A549 (cell line): ENCODE data around the gene HAND1. TPM values are rescaled to one million over a fixed set of nuclear protein-coding genes. Genes with fewer than 3 reads are reported as not detected.

Source experiments
- ATAC-seq, 2 experiments: fragments of 200-7000 bp in 1 of 2; fragments of >200 bp in 1 of 2; cut with Nextera tagmentation in 1 of 2; cut with Tn5 transposase in 1 of 2; 3 replicates each; pipeline versions ENCODE4 v1.8.0 to v1.9.1; 2018 to 2020; ENCODE audit warnings: mild to moderate bottlenecking in 1 of 2, moderate library complexity in 1 of 2
- CTCF ChIA-PET: fragments of 300-600 bp; sonication (Branson Sonifier 250); formaldehyde crosslinking; extraction: SDS; loops from one replicate; lab custom pipeline; 2021; ENCODE audit warnings: antibody characterized with exemption, inconsistent platforms; lab: Yijun Ruan, JAX
- POLR2A ChIA-PET: fragments of 350-600 bp; formaldehyde crosslinking; extraction: SDS; loops from one replicate; lab custom pipeline; 2021; ENCODE audit warnings: antibody characterized with exemption, inconsistent platforms; lab: Yijun Ruan, JAX
- DNase-seq, 2 experiments: peaks; one replicate each; pipeline versions ENCODE4 v3.0.0 to v3.0.0-alpha.2; 2011 to 2016; ENCODE audit warnings: low read depth in 1 of 2, low spot score in 1 of 2
- FAIRE-seq: peaks from 2 replicates; lab custom pipeline; 2011; peaks lifted over from hg19 to GRCh38; lab: Jason Lieb, UNC
- H3K27ac ChIP-seq, 2 experiments: fragments of >200 bp; sonication (Bioruptor Twin); formaldehyde crosslinking; 3 replicates each; pipeline ENCODE4 v1.5.1; 2016 to 2017
- H3K4me1 ChIP-seq: fragments of >200 bp; sonication (Bioruptor Twin); formaldehyde crosslinking; 3 replicates; pipeline ENCODE4 v1.6.1; 2016
- H3K4me2 ChIP-seq: fragments of >200 bp; sonication (Bioruptor Twin); formaldehyde crosslinking; 3 replicates; pipeline ENCODE4 v1.6.1; 2016
- H3K4me3 ChIP-seq: fragments of >200 bp; sonication (Bioruptor Twin); formaldehyde crosslinking; 3 replicates; pipeline ENCODE4 v1.5.1; 2016
- H3K9me3 ChIP-seq: fragments of >200 bp; sonication (Bioruptor Twin); formaldehyde crosslinking; 3 replicates; pipeline ENCODE4 v1.6.1; 2016
- CBX2 ChIP-seq: fragments of 200-600 bp; sonication (generic); IDR thresholded peaks from 2 replicates; pipeline ENCODE4 v1.6.1; 2016; ENCODE audit warnings: low read depth, mild to moderate bottlenecking, borderline replicate concordance
- CBX8 ChIP-seq: fragments of 200-600 bp; sonication (generic); IDR thresholded peaks from 2 replicates; pipeline ENCODE4 v1.6.1; 2016
- CHD2 ChIP-seq: fragments of 150-350 bp; IDR thresholded peaks from 2 replicates; pipeline ENCODE4 v1.6.1; 2014; ENCODE audit warnings: low read length; ENCODE audit not compliant: partially characterized antibody
- EHF ChIP-seq: fragments of 250-450 bp; sonication (Bioruptor Pico); IDR thresholded peaks from 2 replicates; pipeline ENCODE4 v1.5.0; 2020; ENCODE audit warnings: mild to moderate bottlenecking
- EP300 ChIP-seq, 2 experiments: fragments of >200 bp; sonication (Bioruptor Twin); formaldehyde crosslinking; IDR thresholded peaks; 2 replicates in 1 of 2; 3 replicates in 1 of 2; pipeline ENCODE4 v1.6.1; 2016 to 2017
- FOSL2 ChIP-seq, 2 experiments: fragments of 450-650 bp in 1 of 2; fragments of >200 bp in 1 of 2; sonication (Bioruptor Twin) in 1 of 2; formaldehyde crosslinking; IDR thresholded peaks; 2 replicates each; pipeline versions ENCODE4 v1.5.0 to v1.6.1; 2016 to 2020; ENCODE audit warnings: mild to moderate bottlenecking in 1 of 2, moderate library complexity in 1 of 2
- FOXS1 ChIP-seq: fragments of 250-450 bp; sonication (Bioruptor Pico); IDR thresholded peaks from 2 replicates; pipeline ENCODE4 v1.5.0; 2020; ENCODE audit warnings: mild to moderate bottlenecking, moderate library complexity
- HMGXB4 ChIP-seq: fragments of 250-450 bp; sonication (Bioruptor Pico); IDR thresholded peaks from 2 replicates; pipeline ENCODE4 v1.5.0; 2021; ENCODE audit warnings: mild to moderate bottlenecking, moderate library complexity, borderline replicate concordance
- JUN ChIP-seq, 2 experiments: fragments of >200 bp; sonication (Bioruptor Twin); formaldehyde crosslinking; IDR thresholded peaks; 2 replicates in 1 of 2; 3 replicates in 1 of 2; pipeline ENCODE4 v1.6.1; 2016 to 2017
- JUNB ChIP-seq: fragments of >200 bp; sonication (Bioruptor Twin); formaldehyde crosslinking; IDR thresholded peaks from 2 replicates; pipeline ENCODE4 v1.6.1; 2016
- KDM5A ChIP-seq: fragments of 200-600 bp; sonication (generic); IDR thresholded peaks from 2 replicates; pipeline ENCODE4 v1.6.1; 2016; ENCODE audit warnings: antibody characterized with exemption, mild to moderate bottlenecking
- MAX ChIP-seq: IDR thresholded peaks from 2 replicates; pipeline ENCODE4 v1.6.1; 2012
- MAZ ChIP-seq: fragments of 150-350 bp; IDR thresholded peaks from 2 replicates; pipeline ENCODE4 v1.6.1; 2014; ENCODE audit warnings: antibody characterized with exemption, low read depth, low read length, borderline replicate concordance
- MYC ChIP-seq: IDR thresholded peaks from 2 replicates; pipeline ENCODE4 v1.6.1; 2012; ENCODE audit warnings: mild to moderate bottlenecking, inconsistent platforms, low read length, improper control_type of control experiment, borderline replicate concordance
- NFE2L2 ChIP-seq: fragments of 150-350 bp; conservative IDR thresholded peaks from 2 replicates; pipeline ENCODE4 v1.6.1; 2014; ENCODE audit warnings: low read length
- NR3C1 ChIP-seq: fragments of >200 bp; sonication (Bioruptor Twin); formaldehyde crosslinking; IDR thresholded peaks from 3 replicates; pipeline ENCODE4 v1.6.1; 2017
- PHF8 ChIP-seq: fragments of 200-600 bp; sonication (generic); IDR thresholded peaks from 2 replicates; pipeline ENCODE4 v1.6.1; 2016; ENCODE audit warnings: low read depth, mild to moderate bottlenecking, antibody characterized with exemption, moderate library complexity, borderline replicate concordance
- POLR2A ChIP-seq: IDR thresholded peaks from 2 replicates; pipeline ENCODE4 v1.6.1; 2012; ENCODE audit warnings: mild to moderate bottlenecking, low read length
- RARB ChIP-seq: fragments of 250-450 bp; sonication (Bioruptor Pico); IDR thresholded peaks from 2 replicates; pipeline ENCODE4 v1.8.0; 2021; ENCODE audit warnings: mild to moderate bottlenecking, moderate library complexity
- REST ChIP-seq: fragments of 200-600 bp; sonication (generic); IDR thresholded peaks from 2 replicates; pipeline ENCODE4 v1.6.1; 2016; ENCODE audit warnings: antibody characterized with exemption, mild to moderate bottlenecking, moderate library complexity
- RFX5 ChIP-seq: fragments of 450-650 bp; IDR thresholded peaks from 2 replicates; pipeline ENCODE4 v1.7.1; 2014; ENCODE audit warnings: antibody characterized with exemption, mild to moderate bottlenecking, moderate library complexity
- SREBF2 ChIP-seq: fragments of 450-650 bp; IDR thresholded peaks from 2 replicates; pipeline ENCODE4 v1.6.1; 2014; ENCODE audit warnings: mild to moderate bottlenecking, moderate library complexity
- TFCP2L1 ChIP-seq: fragments of 250-450 bp; sonication (Bioruptor Pico); IDR thresholded peaks from 2 replicates; pipeline ENCODE4 v1.5.0; 2021; ENCODE audit warnings: mild to moderate bottlenecking
- ZC3H11A ChIP-seq: fragments of 450-650 bp; IDR thresholded peaks from 2 replicates; pipeline ENCODE4 v1.6.1; 2014; ENCODE audit warnings: antibody characterized with exemption, mild to moderate bottlenecking
- ZNF302 ChIP-seq: fragments of 250-450 bp; sonication (Bioruptor Pico); IDR thresholded peaks from 2 replicates; pipeline ENCODE4 v1.9.0; 2021; ENCODE audit warnings: inconsistent platforms, mild to moderate bottlenecking, moderate library complexity
- ZSCAN20 ChIP-seq: fragments of 250-450 bp; sonication (Bioruptor Pico); IDR thresholded peaks from 2 replicates; pipeline ENCODE4 v1.8.0; 2022; ENCODE audit warnings: mild to moderate bottlenecking, moderate library complexity
- WGBS: methylation state at CpG from one replicate; pipeline ENCODE4 v1.1.6; 2017; ENCODE audit errors: missing lambda C conversion rate; 5-methylcytosine and 5-hydroxymethylcytosine counted together
- polyA plus RNA-seq, 4 experiments: library from polyadenylated mRNA; depleted of rRNA in 3 of 4; stranded (reverse); fragments of >200 nt; fragmentation: RNase III in 1 of 4; extraction: RNeasy Plus Mini Kit Qiagen cat#74134 plus additional on column Dnase treatment in 1 of 4; gene quantifications; 2 replicates in 3 of 4; 3 replicates in 1 of 4; pipeline ENCODE4 v1.2.3, GENCODE V29; 2011 to 2017
- TF ChIP-seq, protein P1 (sequence below): fragments of >200 bp; sonication (Bioruptor Twin); formaldehyde crosslinking; IDR thresholded peaks from 3 replicates; pipeline ENCODE4 v1.5.1; 2016
- TF ChIP-seq, protein P2 (sequence below): IDR thresholded peaks from 2 replicates; pipeline ENCODE4 v1.6.1; 2012

The HAND1 gene
- polyA plus RNA-seq, 2 of the 4 experiments (the other 2 are of a cell fraction): 0.04 TPM; not detected in 1

GRCh38 chr5:154455585-154455984 is 22.4 kb downstream of the HAND1 start:
- no peak for ATAC-seq
- Histone ChIP-seq H3K4me3 (no peak overlapping the region), H3K9me3 (no peaks in the 10 kb centered on the region), H3K4me1 (no peaks in the 10 kb centered on the region), H3K4me2 (no peak overlapping the region), H3K27ac (no peak overlapping the region)
- no peak for FAIRE-seq
- TF ChIP-seq, protein P1, sequence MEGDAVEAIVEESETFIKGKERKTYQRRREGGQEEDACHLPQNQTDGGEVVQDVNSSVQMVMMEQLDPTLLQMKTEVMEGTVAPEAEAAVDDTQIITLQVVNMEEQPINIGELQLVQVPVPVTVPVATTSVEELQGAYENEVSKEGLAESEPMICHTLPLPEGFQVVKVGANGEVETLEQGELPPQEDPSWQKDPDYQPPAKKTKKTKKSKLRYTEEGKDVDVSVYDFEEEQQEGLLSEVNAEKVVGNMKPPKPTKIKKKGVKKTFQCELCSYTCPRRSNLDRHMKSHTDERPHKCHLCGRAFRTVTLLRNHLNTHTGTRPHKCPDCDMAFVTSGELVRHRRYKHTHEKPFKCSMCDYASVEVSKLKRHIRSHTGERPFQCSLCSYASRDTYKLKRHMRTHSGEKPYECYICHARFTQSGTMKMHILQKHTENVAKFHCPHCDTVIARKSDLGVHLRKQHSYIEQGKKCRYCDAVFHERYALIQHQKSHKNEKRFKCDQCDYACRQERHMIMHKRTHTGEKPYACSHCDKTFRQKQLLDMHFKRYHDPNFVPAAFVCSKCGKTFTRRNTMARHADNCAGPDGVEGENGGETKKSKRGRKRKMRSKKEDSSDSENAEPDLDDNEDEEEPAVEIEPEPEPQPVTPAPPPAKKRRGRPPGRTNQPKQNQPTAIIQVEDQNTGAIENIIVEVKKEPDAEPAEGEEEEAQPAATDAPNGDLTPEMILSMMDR: no peak
- TF ChIP-seq ZNF302 (CRISPR knock-in tag) (no peak), PHF8 (no peak)
- CTCF ChIA-PET: interaction anchor here (2.9 to 19.7 kb wide), 2 partner anchors 11 to 156 kb away, joined by 11 to 304 read pairs; no protein-coding TSS in a partner anchor
- WGBS: 95% methylated on average over 5 of the region's 5 CpGs
- POLR2A ChIA-PET: no interaction called here
- DNase-seq: no peak

DNA sequence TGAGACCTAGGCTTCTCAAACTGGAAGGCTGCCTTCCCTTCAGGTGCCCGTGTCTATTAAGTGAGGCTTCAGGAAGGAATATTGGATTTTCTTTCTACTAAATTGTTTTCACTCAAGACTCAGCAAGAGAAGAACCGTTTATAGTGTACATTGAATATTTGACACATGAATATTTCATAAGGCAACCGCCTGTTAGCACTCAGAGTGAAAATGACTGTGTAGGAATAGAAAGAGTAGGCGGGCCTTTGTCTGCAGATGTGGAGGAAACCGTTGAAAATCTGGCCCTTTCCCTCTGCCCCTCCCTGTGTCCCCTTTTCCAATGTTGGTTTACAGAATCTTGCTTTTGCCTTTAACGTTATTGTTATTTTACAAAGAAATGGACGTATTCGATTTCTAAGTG is 26.1 kb downstream of the HAND1 start:
- no peak for TF ChIP-seq HMGXB4 (CRISPR knock-in tag)
- no peak for TF ChIP-seq CBX8
- TF ChIP-seq CBX2: no peak
- no peak for TF ChIP-seq MAX
- no peak for TF ChIP-seq FOSL2 (IDR thresholded peaks at IDR 0.05)
- TF ChIP-seq FOSL2 (CRISPR knock-in tag; IDR thresholded peaks at IDR 0.05): no peak
- no peak for TF ChIP-seq ZC3H11A
- no peak for TF ChIP-seq JUNB
- TF ChIP-seq TFCP2L1 (CRISPR knock-in tag): no peak
- no peak for TF ChIP-seq NFE2L2
- TF ChIP-seq KDM5A: no peak
- no peak for TF ChIP-seq POLR2A
- no peak for TF ChIP-seq CHD2
- TF ChIP-seq ZSCAN20: no peak
- no peak for TF ChIP-seq RFX5
- H3K4me3 ChIP-seq: no peak overlapping the region
- WGBS: 88% methylated on average over 8 of the region's 8 CpGs
- no peak for DNase-seq
- ChIA-PET POLR2A (no interaction called here), CTCF (interaction anchor here (0.7 to 2.5 kb wide), 6 partner anchors 10 to 47 kb away, joined by 3 to 14 read pairs (median 4); no protein-coding TSS in a partner anchor)
- FAIRE-seq: no peak
- H3K27ac ChIP-seq: no peak overlapping the region
- no peaks in the 10 kb centered on the region for H3K9me3 ChIP-seq
- ATAC-seq: no peak
- no peak overlapping the region for H3K4me2 ChIP-seq
- peaks cover 22% of the 10 kb centered on the region for H3K4me1 ChIP-seq

DNA sequence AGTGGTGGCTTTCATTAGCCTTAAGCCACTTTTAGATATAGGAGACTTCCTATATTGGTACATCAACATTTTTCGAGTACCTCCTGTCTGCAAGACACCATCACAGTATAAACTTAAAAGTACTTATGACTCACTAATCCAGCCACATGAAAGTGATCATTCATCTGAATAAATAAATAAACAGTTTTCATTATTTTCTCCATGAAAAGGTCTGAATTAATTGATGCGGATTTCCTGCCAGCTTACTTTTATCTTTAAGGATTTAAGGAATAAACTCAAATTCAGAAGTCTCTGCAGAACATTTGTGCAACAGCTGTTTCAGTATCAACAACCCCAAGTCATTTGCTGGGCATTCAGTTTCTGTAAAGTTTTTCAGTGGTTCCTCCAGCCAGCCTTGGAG is 28.2 kb downstream of the HAND1 start:
- no peak overlapping the region for H3K27ac ChIP-seq
- WGBS: 80% methylated on average over 2 of the region's 2 CpGs
- H3K4me3 ChIP-seq: no peak overlapping the region
- peaks cover 22% of the 10 kb centered on the region for H3K4me1 ChIP-seq
- ChIA-PET POLR2A (no interaction called here), CTCF (interaction anchor here (1.1 to 4.8 kb wide), 6 partner anchors 12 to 381 kb away, joined by 3 to 24 read pairs (median 4); no protein-coding TSS in a partner anchor)
- H3K9me3 ChIP-seq: no peaks in the 10 kb centered on the region
- no peak overlapping the region for H3K4me2 ChIP-seq
- FAIRE-seq: no peak
- no peak for ATAC-seq
- no peak for DNase-seq
- no peak for TF ChIP-seq SREBF2
- TF ChIP-seq EHF: no peak
- TF ChIP-seq JUN (IDR thresholded peaks at IDR 0.05): no peak
- TF ChIP-seq KDM5A: no peak
- TF ChIP-seq, protein P2, sequence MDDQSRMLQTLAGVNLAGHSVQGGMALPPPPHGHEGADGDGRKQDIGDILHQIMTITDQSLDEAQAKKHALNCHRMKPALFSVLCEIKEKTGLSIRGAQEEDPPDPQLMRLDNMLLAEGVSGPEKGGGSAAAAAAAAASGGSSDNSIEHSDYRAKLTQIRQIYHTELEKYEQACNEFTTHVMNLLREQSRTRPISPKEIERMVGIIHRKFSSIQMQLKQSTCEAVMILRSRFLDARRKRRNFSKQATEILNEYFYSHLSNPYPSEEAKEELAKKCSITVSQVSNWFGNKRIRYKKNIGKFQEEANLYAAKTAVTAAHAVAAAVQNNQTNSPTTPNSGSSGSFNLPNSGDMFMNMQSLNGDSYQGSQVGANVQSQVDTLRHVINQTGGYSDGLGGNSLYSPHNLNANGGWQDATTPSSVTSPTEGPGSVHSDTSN: no peak
- TF ChIP-seq MYC: no peak
- no peak for TF ChIP-seq MAZ
- TF ChIP-seq CBX8: no peak
- TF ChIP-seq EP300 (IDR thresholded peaks at IDR 0.05): no peak
- no peak for TF ChIP-seq CBX2
- no peak for TF ChIP-seq REST
- no peak for TF ChIP-seq FOXS1 (CRISPR knock-in tag)
- TF ChIP-seq NFE2L2: no peak
- TF ChIP-seq RARB (CRISPR knock-in tag): no peak
- TF ChIP-seq NR3C1: no peak
